ENCODE measurements around the gene CFAP97D1.

The CFAP97D1 gene

GRCh38 chr17:43780135-43780534 lies at the start of gene CFAP97D1:
TSS of gene CFAP97D1 (plus strand) at chr17:43780435. CDS start at chr17:43780463, 28 bp downstream.
- DNase-seq (ENCODE audit: low read depth, low spot score): no peak
- peak within 1 kb of the TSS; percentile 72 for H3K9ac ChIP-seq (ENCODE audit: insufficient read length)
- H3K4me3 ChIP-seq: peak within 1 kb of the TSS; percentile 98
- H3K9me3 ChIP-seq (ENCODE audit: low read depth, low read length): no peaks in the 10 kb centered on the region
- no peak within 1 kb of the TSS for H3K27ac ChIP-seq
- TF ChIP-seq POLR2AphosphoS5 (IDR thresholded peaks at IDR 0.05; ENCODE audit: borderline replicate concordance, low read depth, low read length): no peak
- no peaks in the 10 kb centered on the region for H3K36me3 ChIP-seq (ENCODE audit: insufficient read depth, low read length)

GRCh38 chr17:43732958-43733357 lies 47.3 kb upstream of the CFAP97D1 start:
- DNase-seq (ENCODE audit: low read depth, low spot score): no peak
- no peak overlapping the region for H3K4me3 ChIP-seq
- TF ChIP-seq POLR2AphosphoS5 (IDR thresholded peaks at IDR 0.05; ENCODE audit: borderline replicate concordance, low read depth, low read length) (no peak), FOXP2 (optimal IDR thresholded peaks at IDR 0.05; ENCODE audit: control extremely low read depth, extremely low read length, insufficient read depth) (no peak), EZH2 (IDR thresholded peaks at IDR 0.05) (no peak)
- no peaks in the 10 kb centered on the region for H3K9me3 ChIP-seq (ENCODE audit: low read depth, low read length)
- H3K27ac ChIP-seq: no peak overlapping the region
- no peaks in the 10 kb centered on the region for H3K36me3 ChIP-seq (ENCODE audit: insufficient read depth, low read length)
- H3K9ac ChIP-seq (ENCODE audit: insufficient read length): no peak overlapping the region

GRCh38 chr17:43733956-43734355 lies 46.3 kb upstream of the CFAP97D1 start:
- no peak for DNase-seq (ENCODE audit: low read depth, low spot score)
- H3K36me3 ChIP-seq (ENCODE audit: insufficient read depth, low read length): no peaks in the 10 kb centered on the region
- H3K27ac ChIP-seq: no peak overlapping the region
- TF ChIP-seq POLR2AphosphoS5 (IDR thresholded peaks at IDR 0.05; ENCODE audit: borderline replicate concordance, low read depth, low read length) (no peak), FOXP2 (optimal IDR thresholded peaks at IDR 0.05; ENCODE audit: control extremely low read depth, extremely low read length, insufficient read depth) (no peak), EZH2 (IDR thresholded peaks at IDR 0.05) (no peak)
- no peak overlapping the region for H3K4me3 ChIP-seq
- no peaks in the 10 kb centered on the region for H3K9me3 ChIP-seq (ENCODE audit: low read depth, low read length)
- H3K9ac ChIP-seq (ENCODE audit: insufficient read length): no peak overlapping the region

GRCh38 chr17:43734376-43734775 lies 45.9 kb upstream of the CFAP97D1 start:
- Histone ChIP-seq H3K4me3 (no peak overlapping the region), H3K9ac (ENCODE audit: insufficient read length) (no peak overlapping the region), H3K27ac (no peak overlapping the region), H3K36me3 (ENCODE audit: insufficient read depth, low read length) (no peaks in the 10 kb centered on the region), H3K9me3 (ENCODE audit: low read depth, low read length) (no peaks in the 10 kb centered on the region)
- DNase-seq (ENCODE audit: low read depth, low spot score): no peak
- no peak for TF ChIP-seq FOXP2 (optimal IDR thresholded peaks at IDR 0.05; ENCODE audit: control extremely low read depth, extremely low read length, insufficient read depth)
- TF ChIP-seq POLR2AphosphoS5 (IDR thresholded peaks at IDR 0.05; ENCODE audit: borderline replicate concordance, low read depth, low read length): no peak
- no peak for TF ChIP-seq EZH2 (IDR thresholded peaks at IDR 0.05)

GRCh38 chr17:43736389-43736788 lies 43.8 kb upstream of the CFAP97D1 start:
- H3K9me3 ChIP-seq (ENCODE audit: low read depth, low read length): no peaks in the 10 kb centered on the region
- H3K9ac ChIP-seq (ENCODE audit: insufficient read length): no peak overlapping the region
- no peak overlapping the region for H3K4me3 ChIP-seq
- no peaks in the 10 kb centered on the region for H3K36me3 ChIP-seq (ENCODE audit: insufficient read depth, low read length)
- TF ChIP-seq POLR2AphosphoS5 (IDR thresholded peaks at IDR 0.05; ENCODE audit: borderline replicate concordance, low read depth, low read length) (no peak), EZH2 (IDR thresholded peaks at IDR 0.05) (no peak), FOXP2 (optimal IDR thresholded peaks at IDR 0.05; ENCODE audit: control extremely low read depth, extremely low read length, insufficient read depth) (no peak)
- DNase-seq (ENCODE audit: low read depth, low spot score): no peak
- H3K27ac ChIP-seq: no peak overlapping the region

- no peak for DNase-seq (ENCODE audit: low read depth, low spot score)
These were observed 42.5 kb upstream of the CFAP97D1 start for GRCh38 chr17:43737722-43738121.

GRCh38 chr17:43740541-43740940 lies 39.7 kb upstream of the CFAP97D1 start:
- H3K4me3 ChIP-seq: no peak overlapping the region
- no peak for DNase-seq (ENCODE audit: low read depth, low spot score)
- no peak overlapping the region for H3K27ac ChIP-seq
- H3K9me3 ChIP-seq (ENCODE audit: low read depth, low read length): no peaks in the 10 kb centered on the region
- no peak overlapping the region for H3K9ac ChIP-seq (ENCODE audit: insufficient read length)
- H3K36me3 ChIP-seq (ENCODE audit: insufficient read depth, low read length): no peaks in the 10 kb centered on the region
- TF ChIP-seq EZH2 (IDR thresholded peaks at IDR 0.05) (no peak), FOXP2 (optimal IDR thresholded peaks at IDR 0.05; ENCODE audit: control extremely low read depth, extremely low read length, insufficient read depth) (no peak), POLR2AphosphoS5 (IDR thresholded peaks at IDR 0.05; ENCODE audit: borderline replicate concordance, low read depth, low read length) (no peak)

More at GRCh38 chr17:43737722-43738121, 42.5 kb upstream of the CFAP97D1 start:
- Histone ChIP-seq H3K27ac (no peak overlapping the region), H3K9me3 (ENCODE audit: low read depth, low read length) (no peaks in the 10 kb centered on the region), H3K36me3 (ENCODE audit: insufficient read depth, low read length) (no peaks in the 10 kb centered on the region), H3K4me3 (no peak overlapping the region), H3K9ac (ENCODE audit: insufficient read length) (no peak overlapping the region)
- TF ChIP-seq EZH2 (IDR thresholded peaks at IDR 0.05) (no peak), FOXP2 (optimal IDR thresholded peaks at IDR 0.05; ENCODE audit: control extremely low read depth, extremely low read length, insufficient read depth) (no peak), POLR2AphosphoS5 (IDR thresholded peaks at IDR 0.05; ENCODE audit: borderline replicate concordance, low read depth, low read length) (no peak)

GRCh38 chr17:43741636-43742035 lies 38.6 kb upstream of the CFAP97D1 start:
- TF ChIP-seq FOXP2 (optimal IDR thresholded peaks at IDR 0.05; ENCODE audit: control extremely low read depth, extremely low read length, insufficient read depth): no peak
- TF ChIP-seq POLR2AphosphoS5 (IDR thresholded peaks at IDR 0.05; ENCODE audit: borderline replicate concordance, low read depth, low read length): no peak
- TF ChIP-seq EZH2 (IDR thresholded peaks at IDR 0.05): no peak
- Histone ChIP-seq H3K9me3 (ENCODE audit: low read depth, low read length) (no peaks in the 10 kb centered on the region), H3K27ac (no peak overlapping the region), H3K9ac (ENCODE audit: insufficient read length) (no peak overlapping the region), H3K4me3 (no peak overlapping the region), H3K36me3 (ENCODE audit: insufficient read depth, low read length) (no peaks in the 10 kb centered on the region)
- no peak for DNase-seq (ENCODE audit: low read depth, low spot score)

- Histone ChIP-seq H3K27ac (no peak overlapping the region), H3K4me3 (peak overlapping the region; percentile 65), H3K36me3 (ENCODE audit: insufficient read depth, low read length) (no peaks in the 10 kb centered on the region), H3K9me3 (ENCODE audit: low read depth, low read length) (no peaks in the 10 kb centered on the region), H3K9ac (ENCODE audit: insufficient read length) (no peak overlapping the region)
- no peak for TF ChIP-seq POLR2AphosphoS5 (IDR thresholded peaks at IDR 0.05; ENCODE audit: borderline replicate concordance, low read depth, low read length)
- TF ChIP-seq EZH2 (IDR thresholded peaks at IDR 0.05): no peak
- no peak for TF ChIP-seq FOXP2 (optimal IDR thresholded peaks at IDR 0.05; ENCODE audit: control extremely low read depth, extremely low read length, insufficient read depth)
- DNase-seq (ENCODE audit: low read depth, low spot score): no peak
These were observed 34.7 kb upstream of the CFAP97D1 start for GRCh38 chr17:43745541-43745940.

Measured in SK-N-MC (cell line).